PC-3 (cell line): ENCODE data around the gene SDSL.

Experiments
- EZH2 ChIP-seq: fragments of 300-600 bp; sonication (generic); IDR thresholded peaks from one replicate; pipeline ENCODE4 v1.6.1; 2017; ENCODE audit warnings: antibody characterized with exemption, mild to moderate bottlenecking, low read length; ENCODE audit not compliant: unreplicated experiment
- EZH2phosphoT487 ChIP-seq: fragments of 300-600 bp; sonication (generic); IDR thresholded peaks from 2 replicates; pipeline ENCODE4 v1.6.1; 2018; ENCODE audit warnings: mild to moderate bottlenecking, antibody characterized with exemption, low read length, borderline replicate concordance
- TF ChIP-seq, protein P1 (sequence below): fragments of 300-600 bp; sonication (generic); conservative IDR thresholded peaks from 2 replicates; pipeline ENCODE4 v1.5.1; 2017; ENCODE audit warnings: antibody characterized with exemption, low read depth, mild to moderate bottlenecking, low read length

DNA sequence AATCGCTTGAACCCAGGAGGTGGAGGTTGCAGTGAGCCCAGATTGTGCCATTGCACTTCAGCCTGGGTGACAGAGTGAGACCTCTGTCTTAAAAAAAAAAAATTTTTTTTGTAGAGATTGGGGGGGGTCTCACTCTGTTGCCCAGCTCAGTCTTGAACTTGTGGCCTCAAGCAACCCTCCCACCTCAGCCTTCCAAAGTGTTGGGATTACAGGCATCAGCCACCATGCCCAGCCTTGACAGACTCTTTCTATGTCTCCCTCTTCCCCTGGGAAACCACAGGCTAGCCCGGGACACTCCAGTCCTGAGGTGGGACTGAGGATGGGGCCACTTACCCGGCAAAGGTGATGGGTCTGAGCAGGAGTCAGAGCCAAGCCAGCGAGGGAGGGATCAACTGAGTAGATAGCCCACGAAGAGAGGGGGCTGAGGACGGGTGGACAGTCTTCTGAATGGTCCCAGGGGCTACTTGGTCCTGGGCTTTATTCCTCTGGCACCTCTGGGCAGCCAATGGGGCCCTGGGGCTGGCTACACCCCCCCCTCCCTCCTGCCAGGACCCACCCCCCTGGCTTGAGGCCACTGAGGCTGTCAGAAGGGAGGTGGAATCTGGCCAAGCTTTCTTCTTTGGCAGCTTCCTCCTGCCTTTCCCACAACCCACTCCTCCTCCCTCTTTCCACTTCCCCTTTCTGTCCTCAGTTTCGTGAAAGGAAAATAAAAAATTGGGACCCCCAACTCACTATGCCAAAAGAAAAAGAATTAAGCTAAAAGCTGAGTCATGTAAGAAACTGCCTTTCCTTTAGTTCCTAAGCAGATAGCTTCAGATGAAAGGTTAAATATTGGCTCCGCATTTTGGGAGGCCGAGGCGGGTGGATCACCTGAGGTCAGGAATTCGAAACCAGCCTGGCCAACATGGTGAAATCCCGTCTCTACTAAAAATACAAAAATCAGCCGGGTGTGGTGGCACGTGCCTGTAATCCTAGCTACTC lies 18.5 kb upstream of the SDSL start, which contains the start of gene SDS:
- TF ChIP-seq, protein P1, sequence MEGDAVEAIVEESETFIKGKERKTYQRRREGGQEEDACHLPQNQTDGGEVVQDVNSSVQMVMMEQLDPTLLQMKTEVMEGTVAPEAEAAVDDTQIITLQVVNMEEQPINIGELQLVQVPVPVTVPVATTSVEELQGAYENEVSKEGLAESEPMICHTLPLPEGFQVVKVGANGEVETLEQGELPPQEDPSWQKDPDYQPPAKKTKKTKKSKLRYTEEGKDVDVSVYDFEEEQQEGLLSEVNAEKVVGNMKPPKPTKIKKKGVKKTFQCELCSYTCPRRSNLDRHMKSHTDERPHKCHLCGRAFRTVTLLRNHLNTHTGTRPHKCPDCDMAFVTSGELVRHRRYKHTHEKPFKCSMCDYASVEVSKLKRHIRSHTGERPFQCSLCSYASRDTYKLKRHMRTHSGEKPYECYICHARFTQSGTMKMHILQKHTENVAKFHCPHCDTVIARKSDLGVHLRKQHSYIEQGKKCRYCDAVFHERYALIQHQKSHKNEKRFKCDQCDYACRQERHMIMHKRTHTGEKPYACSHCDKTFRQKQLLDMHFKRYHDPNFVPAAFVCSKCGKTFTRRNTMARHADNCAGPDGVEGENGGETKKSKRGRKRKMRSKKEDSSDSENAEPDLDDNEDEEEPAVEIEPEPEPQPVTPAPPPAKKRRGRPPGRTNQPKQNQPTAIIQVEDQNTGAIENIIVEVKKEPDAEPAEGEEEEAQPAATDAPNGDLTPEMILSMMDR = no peak
- no peak for TF ChIP-seq EZH2
- TF ChIP-seq EZH2phosphoT487 = no peak
